Neural cell (in vitro differentiated cells): ENCODE data around the gene AGPAT4. TPM values are rescaled to one million over a fixed set of nuclear protein-coding genes. Genes with fewer than 3 reads are reported as not detected.

ENCODE experiments used
- H2AFZ ChIP-seq: fragments of 200-600, 300-800 bp; sonication (generic), shearing (Covaris generic); 2 replicates; pipeline ENCODE4 v1.6.0; 2014; ENCODE audit warnings: low read depth, mild to moderate bottlenecking, antibody characterized with exemption, low read length, moderate library complexity
- H3F3A ChIP-seq: fragments of 200-600 bp; shearing (Covaris generic); 2 replicates; pipeline ENCODE4 v1.6.1; 2016; ENCODE audit warnings: mild to moderate bottlenecking, moderate library complexity, mixed read lengths, antibody characterized with exemption, low read length; ENCODE audit not compliant: insufficient read depth, poor library complexity, severe bottlenecking
- H3K27ac ChIP-seq: fragments of 200-600, 300-800 bp; sonication (generic), shearing (Covaris generic); 2 replicates; pipeline ENCODE4 v1.5.1; 2014; ENCODE audit warnings: mild to moderate bottlenecking, low read length, moderate library complexity
- H3K27me3 ChIP-seq: fragments of 300-800, 200-600 bp; sonication (generic), shearing (Covaris generic); 2 replicates; pipeline ENCODE4 v1.6.0; 2014; ENCODE audit warnings: mild to moderate bottlenecking, low read depth, low read length, moderate library complexity; ENCODE audit not compliant: insufficient read depth
- H3K36me3 ChIP-seq: fragments of 300-800, 200-600 bp; sonication (generic), shearing (Covaris generic); 2 replicates; pipeline ENCODE4 v1.5.1; 2014; ENCODE audit warnings: mild to moderate bottlenecking, antibody characterized with exemption, low read length, moderate library complexity; ENCODE audit not compliant: insufficient read depth
- H3K4me2 ChIP-seq: fragments of 300-800, 200-600 bp; sonication (generic), shearing (Covaris generic); 2 replicates; pipeline ENCODE4 v1.6.0; 2014; ENCODE audit warnings: mild to moderate bottlenecking, low read length
- H3K4me3 ChIP-seq: fragments of 300-800, 200-600 bp; sonication (generic), shearing (Covaris generic); 2 replicates; pipeline ENCODE4 v1.5.1; 2014; ENCODE audit warnings: mild to moderate bottlenecking, low read length, moderate library complexity
- H3K79me2 ChIP-seq: fragments of 200-600 bp; shearing (Covaris generic); replicated peaks from 2 replicates; pipeline ENCODE4 v1.6.0; 2014; ENCODE audit warnings: mild to moderate bottlenecking, low read length, moderate library complexity; ENCODE audit not compliant: insufficient read depth
- H3K9ac ChIP-seq: fragments of 300-800, 200-600 bp; sonication (generic), shearing (Covaris generic); 2 replicates; pipeline ENCODE4 v1.6.1; 2016; ENCODE audit warnings: mild to moderate bottlenecking, low read length, mixed read lengths
- H3K9me2 ChIP-seq: fragments of 200-600 bp; shearing (Covaris generic); 2 replicates; pipeline ENCODE4 v1.6.1; 2016; ENCODE audit warnings: mild to moderate bottlenecking, low read length, mixed read lengths; ENCODE audit not compliant: insufficient read depth
- H3K9me3 ChIP-seq: fragments of 200-600, 300-800 bp; sonication (generic), shearing (Covaris generic); 2 replicates; pipeline ENCODE4 v1.6.1; 2016; ENCODE audit warnings: mild to moderate bottlenecking, mixed run types, low read length, moderate library complexity, mixed read lengths
- H4K20me1 ChIP-seq: fragments of 200-600 bp; shearing (Covaris generic); 2 replicates; pipeline ENCODE4 v1.6.1; 2016; ENCODE audit warnings: mild to moderate bottlenecking, mixed run types; ENCODE audit not compliant: insufficient read depth
- EP300 ChIP-seq: fragments of 450-650 bp; conservative IDR thresholded peaks from 2 replicates; pipeline ENCODE4 v1.6.1; 2014; ENCODE audit warnings: antibody characterized with exemption, mild to moderate bottlenecking, moderate library complexity; ENCODE audit not compliant: poor library complexity, severe bottlenecking
- EZH2 ChIP-seq: fragments of 200-600, 300-800 bp; shearing (Covaris generic), sonication (generic); IDR thresholded peaks from 2 replicates; pipeline ENCODE4 v1.6.1; 2014; ENCODE audit warnings: antibody characterized with exemption, low read length, borderline replicate concordance, mild to moderate bottlenecking; ENCODE audit not compliant: insufficient read depth, poor library complexity, severe bottlenecking
- MXI1 ChIP-seq: fragments of 450-650 bp; conservative IDR thresholded peaks from 2 replicates; pipeline ENCODE4 v1.6.1; 2014; ENCODE audit warnings: antibody characterized with exemption, mild to moderate bottlenecking; ENCODE audit not compliant: poor library complexity, severe bottlenecking
- POLR2AphosphoS5 ChIP-seq: IDR thresholded peaks from 2 replicates; pipeline ENCODE4 v1.6.1; 2012
- RAD21 ChIP-seq: fragments of 450-650 bp; conservative IDR thresholded peaks from 2 replicates; pipeline ENCODE4 v1.6.1; 2014; ENCODE audit warnings: antibody characterized with exemption, mild to moderate bottlenecking, moderate library complexity
- SMC3 ChIP-seq: fragments of 450-650 bp; conservative IDR thresholded peaks from 2 replicates; pipeline ENCODE4 v1.6.1; 2014; ENCODE audit warnings: antibody characterized with exemption, mild to moderate bottlenecking, moderate library complexity; ENCODE audit not compliant: poor library complexity
- TAF1 ChIP-seq: IDR thresholded peaks from 2 replicates; pipeline ENCODE4 v1.6.1; 2012; ENCODE audit warnings: low read depth
- polyA plus RNA-seq: library from polyadenylated mRNA; depleted of rRNA; stranded (reverse); fragments of >200 nt; gene quantifications from 2 replicates; pipeline ENCODE4 v1.2.3, GENCODE V29; 2014
- TF ChIP-seq, protein P1 (sequence below): IDR thresholded peaks from 2 replicates; pipeline ENCODE4 v1.6.1; 2012; ENCODE audit warnings: borderline replicate concordance
- TF ChIP-seq, protein P2 (sequence below): fragments of 450-650 bp; IDR thresholded peaks from 2 replicates; pipeline ENCODE4 v1.5.1; 2014; ENCODE audit warnings: antibody characterized with exemption, mild to moderate bottlenecking, moderate library complexity; ENCODE audit not compliant: poor library complexity, severe bottlenecking

AGPAT4 gene
- polyA plus RNA-seq, 1 donor from 2014 or later, result 42.6 TPM

DNA sequence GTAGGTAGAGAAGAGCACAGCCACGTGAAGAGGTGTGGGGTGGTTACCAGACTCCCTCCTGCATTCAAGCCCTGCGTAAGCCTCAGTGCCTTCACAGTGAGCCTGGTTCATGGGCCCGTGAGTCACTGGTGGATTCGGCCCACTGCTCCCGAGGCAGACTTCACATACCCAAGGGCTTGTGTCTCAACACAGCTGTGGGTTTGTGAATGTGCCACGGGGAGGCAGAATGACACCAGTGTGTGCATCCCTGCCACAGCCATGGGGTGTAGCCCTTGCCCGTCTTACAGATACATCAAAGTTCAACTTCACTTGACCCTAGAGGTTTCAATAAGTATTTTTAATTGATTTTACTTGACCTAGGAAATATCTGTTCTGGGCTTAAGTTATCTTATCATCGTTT, 173.8 kb downstream of the AGPAT4 start:
- Histone ChIP-seq H3K9me3 (no peaks in the 10 kb centered on the region), H2AFZ (no peak overlapping the region), H3K4me3 (no peak overlapping the region), H3K36me3 (peaks cover 9% of the 10 kb centered on the region), H3K27ac (no peak overlapping the region), H3K4me2 (no peak overlapping the region), H3K79me2 (no peaks in the 10 kb centered on the region), H3K9ac (no peak overlapping the region), H3K9me2 (no peaks in the 10 kb centered on the region), H3F3A (no peaks in the 10 kb centered on the region), H4K20me1 (no peaks in the 10 kb centered on the region), H3K27me3 (no peaks in the 10 kb centered on the region)
- no peak for TF ChIP-seq SMC3
- no peak for TF ChIP-seq POLR2AphosphoS5
- TF ChIP-seq EP300, result no peak
- TF ChIP-seq MXI1, result no peak
- TF ChIP-seq EZH2, result no peak
- TF ChIP-seq, protein P1, sequence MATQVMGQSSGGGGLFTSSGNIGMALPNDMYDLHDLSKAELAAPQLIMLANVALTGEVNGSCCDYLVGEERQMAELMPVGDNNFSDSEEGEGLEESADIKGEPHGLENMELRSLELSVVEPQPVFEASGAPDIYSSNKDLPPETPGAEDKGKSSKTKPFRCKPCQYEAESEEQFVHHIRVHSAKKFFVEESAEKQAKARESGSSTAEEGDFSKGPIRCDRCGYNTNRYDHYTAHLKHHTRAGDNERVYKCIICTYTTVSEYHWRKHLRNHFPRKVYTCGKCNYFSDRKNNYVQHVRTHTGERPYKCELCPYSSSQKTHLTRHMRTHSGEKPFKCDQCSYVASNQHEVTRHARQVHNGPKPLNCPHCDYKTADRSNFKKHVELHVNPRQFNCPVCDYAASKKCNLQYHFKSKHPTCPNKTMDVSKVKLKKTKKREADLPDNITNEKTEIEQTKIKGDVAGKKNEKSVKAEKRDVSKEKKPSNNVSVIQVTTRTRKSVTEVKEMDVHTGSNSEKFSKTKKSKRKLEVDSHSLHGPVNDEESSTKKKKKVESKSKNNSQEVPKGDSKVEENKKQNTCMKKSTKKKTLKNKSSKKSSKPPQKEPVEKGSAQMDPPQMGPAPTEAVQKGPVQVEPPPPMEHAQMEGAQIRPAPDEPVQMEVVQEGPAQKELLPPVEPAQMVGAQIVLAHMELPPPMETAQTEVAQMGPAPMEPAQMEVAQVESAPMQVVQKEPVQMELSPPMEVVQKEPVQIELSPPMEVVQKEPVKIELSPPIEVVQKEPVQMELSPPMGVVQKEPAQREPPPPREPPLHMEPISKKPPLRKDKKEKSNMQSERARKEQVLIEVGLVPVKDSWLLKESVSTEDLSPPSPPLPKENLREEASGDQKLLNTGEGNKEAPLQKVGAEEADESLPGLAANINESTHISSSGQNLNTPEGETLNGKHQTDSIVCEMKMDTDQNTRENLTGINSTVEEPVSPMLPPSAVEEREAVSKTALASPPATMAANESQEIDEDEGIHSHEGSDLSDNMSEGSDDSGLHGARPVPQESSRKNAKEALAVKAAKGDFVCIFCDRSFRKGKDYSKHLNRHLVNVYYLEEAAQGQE, result no peak
- TF ChIP-seq, protein P2, sequence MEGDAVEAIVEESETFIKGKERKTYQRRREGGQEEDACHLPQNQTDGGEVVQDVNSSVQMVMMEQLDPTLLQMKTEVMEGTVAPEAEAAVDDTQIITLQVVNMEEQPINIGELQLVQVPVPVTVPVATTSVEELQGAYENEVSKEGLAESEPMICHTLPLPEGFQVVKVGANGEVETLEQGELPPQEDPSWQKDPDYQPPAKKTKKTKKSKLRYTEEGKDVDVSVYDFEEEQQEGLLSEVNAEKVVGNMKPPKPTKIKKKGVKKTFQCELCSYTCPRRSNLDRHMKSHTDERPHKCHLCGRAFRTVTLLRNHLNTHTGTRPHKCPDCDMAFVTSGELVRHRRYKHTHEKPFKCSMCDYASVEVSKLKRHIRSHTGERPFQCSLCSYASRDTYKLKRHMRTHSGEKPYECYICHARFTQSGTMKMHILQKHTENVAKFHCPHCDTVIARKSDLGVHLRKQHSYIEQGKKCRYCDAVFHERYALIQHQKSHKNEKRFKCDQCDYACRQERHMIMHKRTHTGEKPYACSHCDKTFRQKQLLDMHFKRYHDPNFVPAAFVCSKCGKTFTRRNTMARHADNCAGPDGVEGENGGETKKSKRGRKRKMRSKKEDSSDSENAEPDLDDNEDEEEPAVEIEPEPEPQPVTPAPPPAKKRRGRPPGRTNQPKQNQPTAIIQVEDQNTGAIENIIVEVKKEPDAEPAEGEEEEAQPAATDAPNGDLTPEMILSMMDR, result no peak
- no peak for TF ChIP-seq TAF1
- TF ChIP-seq RAD21, result no peak

DNA sequence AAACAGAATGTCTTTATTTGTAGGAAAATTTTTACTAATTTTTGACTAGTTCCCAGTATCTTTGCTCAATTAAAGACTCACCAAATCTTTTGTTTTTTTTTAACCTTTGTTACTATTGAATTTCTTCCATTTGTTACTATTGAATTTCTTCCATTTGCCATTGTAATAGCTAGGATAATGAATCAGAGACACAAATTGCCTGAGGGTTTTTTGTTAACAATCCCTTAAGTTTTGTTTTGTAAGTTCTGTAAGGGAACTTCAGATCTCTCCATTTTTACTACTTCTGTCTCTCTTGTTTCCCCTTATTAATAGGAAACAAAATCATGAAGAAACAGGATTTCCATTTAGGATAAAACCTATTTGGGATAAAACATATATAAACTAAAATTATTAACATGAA, 177.9 kb downstream of the AGPAT4 start:
- H3F3A ChIP-seq, result no peaks in the 10 kb centered on the region
- no peak for TF ChIP-seq EP300
- TF ChIP-seq EZH2, result no peak
- TF ChIP-seq, protein P1, result no peak
- no peak for TF ChIP-seq TAF1
- no peak for TF ChIP-seq POLR2AphosphoS5
- no peak for TF ChIP-seq RAD21
- no peak for TF ChIP-seq SMC3
- TF ChIP-seq, protein P2, result no peak
- TF ChIP-seq MXI1, result no peak
- no peaks in the 10 kb centered on the region for H3K27me3 ChIP-seq
- no peaks in the 10 kb centered on the region for H3K9me3 ChIP-seq
- H3K4me2 ChIP-seq, result no peak overlapping the region
- H4K20me1 ChIP-seq, result no peaks in the 10 kb centered on the region
- no peak overlapping the region for H3K27ac ChIP-seq
- peaks cover 4% of the 10 kb centered on the region for H3K36me3 ChIP-seq
- H2AFZ ChIP-seq, result no peak overlapping the region
- no peaks in the 10 kb centered on the region for H3K9me2 ChIP-seq
- H3K9ac ChIP-seq, result no peak overlapping the region
- no peak overlapping the region for H3K4me3 ChIP-seq
- H3K79me2 ChIP-seq, result no peaks in the 10 kb centered on the region
